OCI-LY3 (cell line): ENCODE data around the gene IGSF5.

Experiments
- CTCF ChIP-seq: fragments of 200-600, 300-600 bp; sonication (generic); IDR thresholded peaks from 2 replicates; pipeline ENCODE4 v1.5.1; 2014; ENCODE audit warnings: antibody characterized with exemption, low read length, low read depth
- EZH2phosphoT487 ChIP-seq: fragments of 200-600 bp; shearing (Covaris generic); IDR thresholded peaks from 2 replicates; pipeline ENCODE4 v1.6.1; 2018; ENCODE audit warnings: antibody characterized with exemption, mixed run types, low read depth

GRCh38 chr21:39807738-39808137, 62.8 kb downstream of the IGSF5 start:
- TF ChIP-seq CTCF (no peak), EZH2phosphoT487 (no peak)
